MM.1S (cell line): Measurements from ENCODE around the gene ZNF844.

Experiments used
- DNase-seq: peaks from one replicate; pipeline ENCODE4 v3.0.0-alpha.2; 2015
- H2AFZ ChIP-seq: fragments of 300-600 bp; sonication (generic); 2 replicates; pipeline ENCODE4 v1.6.0; 2016; ENCODE audit warnings: antibody characterized with exemption, low read length
- H3F3A ChIP-seq: fragments of 300-600 bp; sonication (generic); 2 replicates; pipeline ENCODE4 v1.6.1; 2016; ENCODE audit warnings: mild to moderate bottlenecking, antibody characterized with exemption, low read length, moderate library complexity, mixed read lengths; ENCODE audit not compliant: insufficient read depth
- H3K27ac ChIP-seq: fragments of 300-600 bp; sonication (generic); 2 replicates; pipeline ENCODE4 v1.5.1; 2016; ENCODE audit warnings: mild to moderate bottlenecking, low read length
- H3K27me3 ChIP-seq: fragments of 300-600 bp; sonication (generic); replicated peaks from 2 replicates; pipeline ENCODE4 v1.6.0; 2016; ENCODE audit warnings: low read length; ENCODE audit not compliant: insufficient read depth
- H3K36me3 ChIP-seq: fragments of 300-600 bp; sonication (generic); replicated peaks from 2 replicates; pipeline ENCODE4 v1.6.1; 2016; ENCODE audit warnings: mild to moderate bottlenecking, low read length, mixed read lengths; ENCODE audit not compliant: insufficient read depth
- H3K4me1 ChIP-seq: fragments of 300-600 bp; sonication (generic); 2 replicates; pipeline ENCODE4 v1.6.1; 2016; ENCODE audit warnings: low read length, mixed read lengths
- H3K4me2 ChIP-seq: fragments of 300-600 bp; sonication (generic); 2 replicates; pipeline ENCODE4 v1.6.0; 2016; ENCODE audit warnings: low read depth, low read length
- H3K4me3 ChIP-seq: fragments of 300-600 bp; sonication (generic); 2 replicates; pipeline ENCODE4 v1.5.1; 2016; ENCODE audit warnings: low read length, mixed read lengths
- H3K79me2 ChIP-seq: fragments of 300-600 bp; sonication (generic); 2 replicates; pipeline ENCODE4 v1.6.1; 2016; ENCODE audit warnings: mixed run types, low read length, mixed read lengths
- H3K9ac ChIP-seq: fragments of 300-600 bp; sonication (generic); 2 replicates; pipeline ENCODE4 v1.6.1; 2016; ENCODE audit warnings: low read length, mixed read lengths
- H3K9me2 ChIP-seq: fragments of 300-600 bp; sonication (generic); replicated peaks from 2 replicates; pipeline ENCODE4 v1.6.1; 2016; ENCODE audit warnings: mild to moderate bottlenecking, low read length, mixed read lengths; ENCODE audit not compliant: insufficient read depth
- H3K9me3 ChIP-seq: fragments of 300-600 bp; sonication (generic); replicated peaks from 2 replicates; pipeline ENCODE4 v1.6.1; 2016; ENCODE audit warnings: mild to moderate bottlenecking, low read length, mixed read lengths; ENCODE audit not compliant: insufficient read depth
- H4K20me1 ChIP-seq: fragments of 300-600 bp; sonication (generic); 2 replicates; pipeline ENCODE4 v1.6.1; 2016; ENCODE audit warnings: mild to moderate bottlenecking, low read length, moderate library complexity, mixed read lengths; ENCODE audit not compliant: insufficient read depth
- EZH2 ChIP-seq: fragments of 300-600 bp; sonication (generic); optimal IDR thresholded peaks from 2 replicates; pipeline ENCODE3; 2017; ENCODE audit warnings: low read depth, mild to moderate bottlenecking, antibody characterized with exemption, low read length, mixed read lengths
- EZH2phosphoT487 ChIP-seq: fragments of 300-600 bp; sonication (generic); IDR thresholded peaks from 2 replicates; pipeline ENCODE4 v1.6.1; 2018; ENCODE audit warnings: antibody characterized with exemption, low read length
- TF ChIP-seq, protein P1 (sequence below): fragments of 300-600 bp; sonication (generic); IDR thresholded peaks from 2 replicates; pipeline ENCODE4 v1.5.1; 2016; ENCODE audit warnings: antibody characterized with exemption, low read length, mixed read lengths

ZNF844 gene

DNA sequence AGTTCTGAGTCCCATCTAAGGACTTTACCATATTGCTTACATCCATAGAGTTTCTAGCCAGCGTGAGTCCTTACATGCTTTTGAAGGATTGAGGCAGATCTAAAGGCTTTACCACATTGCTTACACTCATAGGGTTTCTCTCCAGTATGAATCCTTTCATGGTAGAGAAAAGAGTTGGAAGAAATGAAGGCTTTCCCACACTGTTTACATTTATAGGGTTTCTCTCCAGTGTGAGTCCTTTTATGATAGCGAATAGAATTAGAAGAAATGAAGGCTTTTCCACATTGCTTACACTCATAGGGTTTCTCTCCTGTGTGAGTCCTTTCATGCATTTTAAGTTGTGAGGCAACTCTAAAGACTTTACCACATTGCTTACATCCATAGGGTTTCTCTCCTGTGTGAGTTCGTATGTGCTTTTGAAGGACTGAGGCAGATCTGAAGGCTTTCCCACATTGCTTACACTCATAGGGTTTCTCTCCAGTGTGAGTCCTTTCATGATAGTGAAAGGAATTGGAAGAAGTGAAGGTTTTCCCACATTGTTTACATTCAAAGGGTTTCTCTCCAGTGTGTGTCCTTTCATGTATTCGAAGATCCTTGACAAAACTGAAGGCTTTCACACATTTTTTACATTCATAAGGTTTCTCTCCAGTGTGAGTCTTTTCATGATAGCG is 20.6 kb upstream of the ZNF844 start:
- Histone ChIP-seq H3K36me3 (no peaks in the 10 kb centered on the region), H3K27me3 (no peaks in the 10 kb centered on the region), H3K79me2 (no peaks in the 10 kb centered on the region), H3K4me2 (no peak overlapping the region), H3K4me1 (no peaks in the 10 kb centered on the region), H3K4me3 (no peak overlapping the region), H3F3A (no peaks in the 10 kb centered on the region), H3K9me2 (no peaks in the 10 kb centered on the region), H3K9me3 (no peaks in the 10 kb centered on the region), H4K20me1 (no peaks in the 10 kb centered on the region), H3K27ac (no peak overlapping the region), H3K9ac (no peak overlapping the region), H2AFZ (no peak overlapping the region)
- TF ChIP-seq, protein P1, sequence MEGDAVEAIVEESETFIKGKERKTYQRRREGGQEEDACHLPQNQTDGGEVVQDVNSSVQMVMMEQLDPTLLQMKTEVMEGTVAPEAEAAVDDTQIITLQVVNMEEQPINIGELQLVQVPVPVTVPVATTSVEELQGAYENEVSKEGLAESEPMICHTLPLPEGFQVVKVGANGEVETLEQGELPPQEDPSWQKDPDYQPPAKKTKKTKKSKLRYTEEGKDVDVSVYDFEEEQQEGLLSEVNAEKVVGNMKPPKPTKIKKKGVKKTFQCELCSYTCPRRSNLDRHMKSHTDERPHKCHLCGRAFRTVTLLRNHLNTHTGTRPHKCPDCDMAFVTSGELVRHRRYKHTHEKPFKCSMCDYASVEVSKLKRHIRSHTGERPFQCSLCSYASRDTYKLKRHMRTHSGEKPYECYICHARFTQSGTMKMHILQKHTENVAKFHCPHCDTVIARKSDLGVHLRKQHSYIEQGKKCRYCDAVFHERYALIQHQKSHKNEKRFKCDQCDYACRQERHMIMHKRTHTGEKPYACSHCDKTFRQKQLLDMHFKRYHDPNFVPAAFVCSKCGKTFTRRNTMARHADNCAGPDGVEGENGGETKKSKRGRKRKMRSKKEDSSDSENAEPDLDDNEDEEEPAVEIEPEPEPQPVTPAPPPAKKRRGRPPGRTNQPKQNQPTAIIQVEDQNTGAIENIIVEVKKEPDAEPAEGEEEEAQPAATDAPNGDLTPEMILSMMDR, result no peak
- no peak for TF ChIP-seq EZH2
- no peak for TF ChIP-seq EZH2phosphoT487
- no peak for DNase-seq

GRCh38 chr19:12047868-12048267 is 16.7 kb upstream of the ZNF844 start:
- Histone ChIP-seq H3K9me2 (no peaks in the 10 kb centered on the region), H3K36me3 (no peaks in the 10 kb centered on the region), H3K9me3 (no peaks in the 10 kb centered on the region), H3K27ac (no peak overlapping the region), H3K27me3 (no peaks in the 10 kb centered on the region), H3F3A (no peaks in the 10 kb centered on the region), H3K4me2 (no peak overlapping the region), H3K9ac (no peak overlapping the region), H2AFZ (no peak overlapping the region), H3K4me3 (no peak overlapping the region), H4K20me1 (no peaks in the 10 kb centered on the region), H3K4me1 (no peaks in the 10 kb centered on the region), H3K79me2 (no peaks in the 10 kb centered on the region)
- TF ChIP-seq, protein P1, result no peak
- TF ChIP-seq EZH2phosphoT487 (no peak), EZH2 (no peak)
- no peak for DNase-seq

GRCh38 chr19:12052091-12052496 is 12.4 kb upstream of the ZNF844 start:
- Histone ChIP-seq H3K79me2 (no peaks in the 10 kb centered on the region), H2AFZ (peak overlapping the region; percentile 30; the same call in 1 of the 2 replicates), H3K9me2 (no peaks in the 10 kb centered on the region), H3K4me1 (no peaks in the 10 kb centered on the region), H3K9me3 (no peaks in the 10 kb centered on the region), H3K27ac (no peak overlapping the region), H3K4me2 (peak overlapping the region; percentile 44; the same call in 1 of the 2 replicates), H3K9ac (no peak overlapping the region), H3K27me3 (no peaks in the 10 kb centered on the region), H3K36me3 (no peaks in the 10 kb centered on the region), H3K4me3 (peak overlapping the region; percentile 42), H4K20me1 (no peaks in the 10 kb centered on the region), H3F3A (no peaks in the 10 kb centered on the region)
- TF ChIP-seq EZH2 (no peak), EZH2phosphoT487 (no peak)
- TF ChIP-seq, protein P1, result no peak
- DNase-seq, result no peak
